NCI-H146 treated with DMSO at 0.1 percent for 48 hours (cell line): Measurements from ENCODE around the gene CYP17A1.
A peak's percentile ranks its signal among the peaks of the same experiment; 100 is the strongest.
"Not testable (repeated sequence)": the region's sequence is repeated elsewhere in the genome, so short reads cannot be mapped to it uniquely, and the experiment has no call there.

Experiments
- DNase-seq: peaks from one replicate; lab custom pipeline; 2025; ENCODE audit not compliant: unreplicated experiment; lab: John Stamatoyannopoulos, UW

CYP17A1 gene

DNA sequence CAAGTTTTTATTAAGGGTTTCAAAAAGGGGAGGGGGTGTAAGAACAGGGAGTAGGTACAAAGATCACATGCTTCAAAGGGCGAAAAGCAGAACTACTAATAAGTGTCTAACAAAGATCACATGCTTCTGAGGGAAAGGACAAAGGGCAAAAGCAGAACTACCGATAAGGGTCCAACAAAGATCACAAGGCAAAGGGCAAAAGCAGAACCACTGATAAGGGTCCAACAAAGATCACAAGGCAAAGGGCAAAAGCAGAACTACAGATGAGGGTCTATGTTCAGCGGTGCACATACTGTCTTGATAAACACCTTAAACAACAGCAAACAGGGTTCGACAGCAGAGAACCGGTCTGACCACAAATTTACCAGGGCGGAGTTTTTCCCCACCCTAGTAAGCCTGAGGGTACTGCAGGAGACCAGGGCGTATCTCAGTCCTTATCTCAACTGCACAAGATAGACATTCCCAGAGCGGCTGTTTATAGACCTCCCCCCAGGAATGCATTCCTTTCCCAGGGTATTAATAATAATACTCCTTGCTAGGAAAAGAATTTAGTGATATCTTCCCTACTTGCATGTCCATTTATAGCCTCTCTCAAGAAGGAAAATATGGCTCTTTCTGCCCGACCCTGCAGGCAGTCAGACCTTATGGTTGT lies 1.2 kb upstream of the CYP17A1 start:
- not testable (repeated sequence) for DNase-seq

DNA sequence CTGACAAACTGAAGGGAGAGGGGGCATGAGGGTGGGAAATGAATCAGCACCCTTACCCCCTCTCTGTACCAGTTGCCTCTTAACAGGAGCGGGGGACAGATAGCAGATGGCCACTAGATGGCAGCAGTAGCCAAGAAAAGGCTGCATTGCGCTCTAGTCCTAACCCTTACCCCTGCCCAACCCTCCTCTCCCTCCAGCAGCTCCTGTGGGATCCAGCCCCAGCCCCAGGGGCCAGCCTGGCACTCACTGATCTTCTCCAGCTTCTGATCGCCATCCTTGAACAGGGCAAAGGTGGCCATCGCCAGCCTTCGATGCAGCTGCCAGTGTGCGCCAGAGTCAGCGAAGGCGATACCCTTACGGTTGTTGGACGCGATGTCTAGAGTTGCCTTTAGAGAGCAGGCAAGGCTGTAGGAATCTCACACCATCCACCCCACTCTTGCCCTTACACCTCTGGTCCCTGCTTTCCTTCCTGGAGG lies 2.2 kb downstream of the CYP17A1 start:
- peak; percentile 41 for DNase-seq

DNA sequence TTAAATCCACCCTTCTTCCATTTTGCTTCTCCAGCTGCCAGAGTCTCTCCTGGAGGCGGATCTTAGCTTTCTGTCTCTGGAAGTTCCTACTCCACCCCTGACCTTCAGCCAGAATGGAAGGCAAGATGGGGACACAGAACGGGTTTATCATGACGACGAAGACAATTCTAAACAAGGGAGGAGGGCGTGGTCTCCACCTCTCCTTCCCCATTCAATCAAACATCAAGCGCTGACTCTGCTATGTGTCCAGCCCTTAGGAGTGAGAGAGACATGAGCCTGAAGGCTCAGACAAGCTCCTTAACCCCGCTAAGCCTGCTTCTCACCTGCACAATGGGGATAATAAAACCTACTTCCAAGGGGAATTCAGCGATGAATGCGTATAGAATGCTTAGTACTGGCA lies 3.1 kb downstream of the CYP17A1 start:
- DNase-seq = no peak

DNA sequence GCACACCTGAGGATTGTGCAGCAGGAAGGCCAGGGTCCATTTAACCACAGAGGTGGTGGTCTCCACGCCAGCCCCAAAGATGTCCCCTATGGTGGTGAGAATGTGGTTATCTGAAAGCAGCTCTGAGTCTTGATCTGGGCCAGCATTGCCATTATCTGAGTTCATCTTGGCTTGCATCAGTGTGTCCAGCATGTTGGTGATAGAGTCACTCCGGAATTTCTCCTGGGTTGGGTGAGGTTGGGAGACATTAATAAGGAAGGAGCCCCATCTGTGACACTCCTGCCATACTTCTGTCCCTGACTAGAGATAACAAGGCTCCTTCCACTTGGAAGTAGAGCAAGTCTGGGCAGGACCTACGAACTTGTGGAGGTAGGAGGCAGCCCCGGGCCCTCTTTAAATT lies 4.2 kb downstream of the CYP17A1 start:
- no peak for DNase-seq

DNA sequence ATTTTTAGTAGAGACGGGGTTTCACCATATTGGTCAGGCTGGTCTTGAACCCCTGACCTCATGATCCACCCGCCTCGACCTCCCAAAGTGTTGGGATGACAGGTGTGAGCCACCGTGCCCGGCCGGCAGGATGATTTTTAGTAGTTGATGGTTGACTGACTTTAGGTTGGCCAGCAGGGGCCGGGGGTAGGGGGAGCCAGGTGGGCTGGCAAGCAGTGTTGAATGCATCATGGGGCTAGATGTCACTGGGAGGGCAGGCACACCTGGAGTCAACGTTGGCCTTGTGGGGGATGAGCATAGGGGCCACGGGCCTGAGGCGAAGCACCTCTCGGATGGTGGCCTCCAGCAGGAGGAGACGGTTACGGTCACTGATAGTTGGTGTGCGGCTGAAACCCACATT lies 5.0 kb downstream of the CYP17A1 start:
- DNase-seq = no peak

DNA sequence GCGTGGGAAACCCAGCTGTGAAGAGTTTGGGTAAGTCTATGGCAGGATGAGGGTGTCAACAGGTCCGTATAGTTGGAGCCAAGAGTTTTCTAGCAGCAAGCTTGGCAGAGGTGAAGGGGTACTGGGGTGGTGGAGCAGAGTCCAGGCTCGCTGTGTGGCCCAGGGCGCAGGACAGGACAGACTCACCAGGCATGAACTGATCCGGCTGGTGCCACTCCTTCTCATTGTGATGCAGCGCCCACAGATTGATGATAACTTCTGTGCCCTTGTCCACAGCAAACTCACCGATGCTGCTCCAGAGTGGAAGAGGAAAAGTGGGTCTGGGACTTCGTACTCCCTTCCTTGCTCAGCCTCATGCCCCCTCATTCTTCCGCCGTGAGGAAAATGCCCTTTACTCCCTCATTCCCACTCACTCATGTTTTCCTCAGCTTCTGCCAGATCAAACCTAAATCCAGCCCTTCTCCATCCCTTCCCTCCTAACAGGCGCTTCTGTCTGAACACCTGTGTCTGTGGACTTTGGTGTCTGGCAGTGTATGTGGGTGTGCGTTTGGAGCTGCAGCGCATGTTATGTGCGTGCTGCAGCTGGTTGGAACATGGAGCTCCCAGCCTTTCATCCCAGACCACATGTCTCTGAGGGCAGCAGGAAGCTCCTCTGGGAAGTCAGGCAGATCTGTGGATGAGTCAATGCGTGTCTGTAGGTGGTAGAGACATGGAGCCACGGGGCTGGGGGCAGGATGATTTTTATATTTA lies 5.7 kb downstream of the CYP17A1 start:
- no peak for DNase-seq

DNA sequence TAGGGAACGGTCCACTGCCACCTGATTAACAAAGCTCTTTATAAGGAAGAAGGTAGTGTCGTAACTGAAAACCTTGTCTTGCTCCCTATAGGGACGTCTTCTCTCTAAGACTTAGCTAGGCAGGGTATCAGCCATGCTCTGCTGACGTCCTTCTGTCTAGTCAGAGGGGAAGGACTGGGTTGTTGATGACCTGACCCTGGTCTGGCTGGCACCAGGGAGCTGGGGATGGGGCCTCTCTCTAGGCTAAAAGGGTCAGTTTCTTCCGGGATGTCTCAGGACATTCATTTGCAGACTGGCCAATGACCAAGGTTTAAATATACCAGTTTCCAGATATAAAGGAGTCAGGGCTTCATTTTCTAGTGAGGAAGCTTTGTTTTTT lies 9.6 kb downstream of the CYP17A1 start:
- no peak for DNase-seq

DNA sequence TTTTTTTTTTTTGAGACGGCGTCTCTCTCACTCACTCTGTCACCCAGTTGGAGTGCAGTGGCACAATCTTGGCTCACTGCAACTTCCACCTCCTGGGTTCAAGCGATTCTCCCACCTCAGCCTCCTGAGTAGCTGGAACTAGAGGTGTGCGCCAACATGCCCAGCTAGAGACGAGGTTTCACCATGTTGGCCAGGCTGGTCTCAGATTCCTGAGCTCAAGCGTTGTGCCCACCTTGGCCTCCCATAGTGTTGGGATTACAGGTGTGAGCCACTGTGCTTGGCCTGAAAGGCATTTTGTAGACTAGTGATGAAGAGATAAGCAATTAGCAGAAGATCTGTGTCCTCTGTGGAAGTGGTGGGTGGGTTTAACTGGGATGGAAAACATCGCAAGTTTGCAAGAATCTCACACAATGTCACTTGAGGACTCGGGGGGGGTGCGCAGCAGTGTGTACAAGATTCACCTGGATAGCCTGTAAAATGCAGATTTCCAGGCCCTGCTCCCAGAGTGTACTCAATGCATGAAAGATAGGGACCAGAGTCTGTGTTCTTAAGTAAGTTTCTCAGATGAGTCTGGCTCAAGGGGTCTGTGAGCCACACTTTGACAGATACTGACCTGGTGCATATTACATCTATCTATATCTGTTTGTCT lies 10.9 kb downstream of the CYP17A1 start:
- no peak for DNase-seq

DNA sequence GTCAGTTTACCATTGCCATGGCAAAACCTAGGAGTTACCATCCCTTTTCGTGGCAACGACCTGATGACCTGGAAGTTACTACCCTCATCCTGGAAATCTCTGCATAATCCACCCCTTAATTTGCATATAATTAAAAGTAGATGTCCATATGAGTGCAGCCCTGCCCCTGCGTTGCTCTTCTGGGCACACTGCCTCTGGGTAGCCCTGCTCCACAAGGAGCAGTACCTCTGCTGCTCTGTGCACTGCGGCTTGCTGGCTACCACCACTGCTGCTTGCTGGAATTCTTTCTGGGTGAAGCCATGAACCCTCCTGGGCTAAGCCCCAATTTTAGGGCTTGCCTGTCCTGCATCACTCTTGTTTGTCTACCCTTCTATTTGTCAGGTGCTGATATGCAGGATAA lies 12.5 kb downstream of the CYP17A1 start:
- DNase-seq = no peak

DNA sequence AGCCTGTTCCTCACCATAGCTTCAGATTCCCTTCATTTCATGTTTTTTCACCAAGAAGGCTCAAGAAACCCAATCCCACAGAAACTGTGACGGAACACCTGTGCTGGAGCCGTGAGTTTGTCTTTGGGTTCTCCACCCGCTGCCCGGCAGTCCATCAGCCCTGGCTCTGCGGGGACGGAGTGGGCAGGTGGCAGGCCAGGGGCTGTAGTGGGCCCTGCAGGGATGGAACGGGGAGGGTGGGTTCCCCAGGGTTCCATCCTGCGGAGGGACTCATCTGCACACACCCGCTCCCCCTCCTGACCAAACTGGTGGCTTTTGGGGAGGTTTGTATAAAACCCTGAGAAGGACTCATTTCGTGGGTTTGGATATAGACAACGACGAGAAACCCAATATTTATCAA lies 15.0 kb downstream of the CYP17A1 start:
- DNase-seq = no peak

DNA sequence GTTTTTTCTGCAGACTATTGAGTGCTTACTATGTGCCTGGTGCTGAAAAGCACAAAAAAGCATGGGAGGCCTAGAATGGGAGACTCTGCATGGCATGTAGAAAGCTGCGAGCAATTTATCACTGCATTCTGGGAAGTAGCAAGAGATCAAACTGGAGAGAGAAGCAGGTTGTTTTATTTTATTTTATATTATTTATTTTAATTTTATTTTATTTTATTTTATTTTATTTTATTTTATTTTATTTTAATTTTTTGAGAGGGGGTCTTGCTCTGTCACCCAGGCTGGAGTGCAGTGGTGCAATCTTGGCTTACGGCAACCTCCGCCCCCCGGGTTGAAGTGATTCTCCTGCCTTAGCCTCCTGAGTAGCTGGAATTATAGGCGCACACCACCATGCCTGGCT lies 17.2 kb downstream of the CYP17A1 start:
- DNase-seq = not testable (repeated sequence)

DNA sequence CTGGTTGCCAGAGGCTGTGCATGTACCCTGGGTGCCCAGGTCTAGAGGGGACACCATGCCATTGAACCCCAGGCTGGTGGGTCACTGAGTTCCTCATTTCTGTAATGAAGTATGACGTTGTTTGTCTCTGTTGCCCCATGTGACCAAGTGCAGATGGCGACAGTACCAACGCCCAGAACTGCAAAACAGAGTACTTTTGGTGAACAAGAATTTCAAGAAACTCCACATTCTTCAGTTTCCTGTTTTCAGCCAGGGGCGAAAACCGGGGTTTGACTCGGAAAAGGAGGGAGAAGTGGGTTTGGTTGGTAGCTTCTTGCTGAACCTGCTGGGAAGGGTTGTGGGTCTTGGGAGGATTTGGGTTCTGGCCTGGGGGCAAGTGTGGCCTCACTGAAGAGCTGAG lies 18.2 kb downstream of the CYP17A1 start:
- no peak for DNase-seq

DNA sequence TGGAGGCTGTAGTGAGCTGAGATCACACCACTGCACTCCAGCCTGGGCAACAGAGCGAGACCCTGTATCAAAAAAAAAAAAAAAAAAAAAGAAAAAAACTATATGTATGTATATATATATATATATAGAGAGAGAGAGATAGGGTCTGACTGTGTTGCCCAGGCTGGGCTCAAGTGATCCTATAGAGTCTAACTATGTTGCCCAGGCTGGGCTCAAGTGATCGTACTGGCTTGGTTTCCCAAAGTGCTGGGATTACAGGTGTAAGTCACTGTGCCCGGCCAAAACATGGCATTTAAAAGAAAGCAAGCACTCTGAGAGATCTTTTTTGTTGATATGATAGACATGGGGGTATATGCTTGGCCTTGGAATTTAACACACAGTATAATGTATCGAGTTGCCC lies 20.0 kb downstream of the CYP17A1 start:
- no peak for DNase-seq

DNA sequence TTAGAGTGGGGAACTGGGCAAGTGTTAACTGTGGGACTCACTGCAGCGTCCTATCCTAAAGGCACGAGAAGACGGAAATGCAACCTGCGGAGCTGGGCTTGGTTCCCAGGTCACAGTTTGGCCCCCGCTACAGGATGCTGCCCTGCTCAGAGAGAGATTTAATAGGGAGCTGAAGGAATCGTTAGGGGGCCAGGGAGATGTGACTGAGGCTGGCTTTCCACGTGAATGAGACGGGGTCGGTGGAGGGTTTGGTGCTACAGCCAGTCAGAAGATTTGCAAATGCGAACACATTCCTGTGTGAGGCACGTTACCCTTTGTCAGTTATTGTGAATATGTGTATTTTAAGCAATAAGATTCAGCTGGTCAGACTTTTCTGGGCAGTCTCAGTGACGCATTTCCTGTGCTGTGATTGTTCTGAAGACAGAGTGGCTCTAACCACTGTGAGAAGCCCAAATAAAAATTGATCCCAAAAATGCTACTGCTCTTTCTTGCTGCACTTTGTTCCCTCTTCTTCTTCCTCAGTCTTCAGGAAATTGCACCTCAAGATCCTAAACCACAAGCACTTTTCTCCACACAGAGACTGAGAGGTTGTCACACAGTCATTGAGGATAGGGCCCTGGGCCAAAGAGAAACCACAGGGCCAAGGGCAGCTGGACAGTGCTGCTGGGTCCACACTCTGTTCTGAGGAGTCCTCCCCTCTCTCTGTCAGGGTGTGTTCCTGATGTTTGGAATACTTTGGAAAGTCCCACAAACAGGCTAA lies 21.2 kb downstream of the CYP17A1 start:
- DNase-seq = no peak

DNA sequence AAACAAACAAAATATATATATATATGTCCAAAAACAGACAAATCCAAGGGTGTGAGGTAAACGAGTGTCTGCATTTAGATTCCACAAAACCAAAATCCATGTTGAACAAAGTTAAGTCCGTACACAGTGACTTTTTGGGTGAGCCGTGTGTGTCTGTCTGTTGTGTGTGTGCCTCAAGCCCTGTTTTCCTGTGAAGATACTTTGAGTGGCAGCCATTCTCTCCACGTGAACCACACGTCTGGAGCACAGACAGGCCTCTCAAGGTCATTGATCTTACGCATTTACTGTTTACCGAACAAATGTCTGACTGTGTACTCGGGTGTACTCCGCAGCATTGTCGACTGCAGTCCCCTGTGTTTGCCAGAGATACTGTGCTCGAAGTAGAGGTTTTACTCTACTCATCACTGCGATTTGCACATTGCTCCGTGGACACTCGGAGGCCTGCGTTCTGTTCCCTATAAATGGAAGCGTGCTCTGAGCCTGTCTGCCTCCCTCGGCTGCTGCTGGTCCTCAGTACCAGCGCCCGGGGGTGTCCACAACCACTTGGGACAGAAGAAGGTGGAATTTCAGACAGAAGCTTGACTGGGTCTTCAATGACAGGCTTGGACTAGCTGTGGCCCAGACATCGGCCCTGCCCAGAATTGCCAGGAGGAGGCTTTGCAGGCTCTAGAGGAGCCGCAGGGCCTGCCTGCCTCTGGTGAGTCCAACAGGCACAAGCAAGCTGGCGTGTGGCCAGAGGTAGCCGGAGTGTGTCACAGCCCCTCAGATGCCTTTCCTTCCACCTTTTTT lies 22.1 kb downstream of the CYP17A1 start:
- no peak for DNase-seq

DNA sequence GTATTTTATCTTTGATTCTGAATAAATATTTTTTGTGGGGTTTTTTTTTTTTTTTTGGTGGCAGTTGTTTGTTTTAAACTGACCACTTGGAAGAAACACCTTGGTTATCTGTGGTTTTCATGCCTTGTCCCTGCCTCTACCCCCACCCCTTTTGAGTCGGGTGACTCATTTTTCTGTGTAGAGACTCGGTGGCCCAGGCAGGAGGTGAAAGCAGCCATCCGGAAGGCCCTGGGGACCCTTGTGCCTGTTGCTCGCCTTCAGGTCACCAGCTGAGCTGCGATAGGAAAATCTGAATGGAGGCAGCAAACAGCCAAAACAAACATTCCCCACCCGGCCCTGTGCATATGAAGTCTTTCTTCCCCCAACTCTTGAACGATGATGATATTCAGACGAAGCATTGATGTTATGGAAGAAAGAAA lies 22.8 kb downstream of the CYP17A1 start:
- DNase-seq = no peak

DNA sequence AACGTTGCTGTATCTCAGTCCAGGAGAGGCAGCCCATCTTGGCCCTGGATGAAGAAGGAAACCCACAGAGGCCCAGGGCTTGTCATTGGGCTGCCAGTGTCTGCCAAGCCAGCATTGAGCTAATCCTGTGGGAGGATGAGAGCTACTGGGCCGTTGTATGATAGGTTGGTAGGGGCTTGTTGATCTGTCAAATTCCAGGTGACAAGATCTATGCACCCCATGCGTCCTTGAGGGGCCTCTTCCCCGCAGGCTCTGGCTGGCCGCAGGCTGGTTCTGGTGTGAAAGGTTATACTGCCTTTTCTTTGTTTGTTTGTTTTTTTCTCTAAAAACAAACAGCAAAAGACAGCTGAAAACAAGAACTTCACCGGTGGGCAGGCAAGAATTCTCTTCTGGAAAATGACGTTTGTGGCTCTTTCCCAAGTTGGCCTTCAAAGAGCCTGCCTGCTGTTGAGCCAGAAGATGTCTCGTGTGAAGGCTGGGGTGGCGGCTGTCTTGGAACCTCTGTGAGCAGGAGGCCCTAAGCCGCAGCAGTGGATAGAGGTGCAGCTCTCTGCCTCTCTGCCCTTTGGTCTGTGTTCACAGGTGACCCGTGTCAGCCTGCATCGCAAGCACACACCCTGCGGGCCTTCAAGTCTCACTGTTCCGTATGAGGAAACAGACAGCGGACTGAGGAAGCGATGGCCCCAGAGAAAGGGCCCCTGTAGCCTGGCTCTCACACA lies 23.3 kb downstream of the CYP17A1 start:
- no peak for DNase-seq

DNA sequence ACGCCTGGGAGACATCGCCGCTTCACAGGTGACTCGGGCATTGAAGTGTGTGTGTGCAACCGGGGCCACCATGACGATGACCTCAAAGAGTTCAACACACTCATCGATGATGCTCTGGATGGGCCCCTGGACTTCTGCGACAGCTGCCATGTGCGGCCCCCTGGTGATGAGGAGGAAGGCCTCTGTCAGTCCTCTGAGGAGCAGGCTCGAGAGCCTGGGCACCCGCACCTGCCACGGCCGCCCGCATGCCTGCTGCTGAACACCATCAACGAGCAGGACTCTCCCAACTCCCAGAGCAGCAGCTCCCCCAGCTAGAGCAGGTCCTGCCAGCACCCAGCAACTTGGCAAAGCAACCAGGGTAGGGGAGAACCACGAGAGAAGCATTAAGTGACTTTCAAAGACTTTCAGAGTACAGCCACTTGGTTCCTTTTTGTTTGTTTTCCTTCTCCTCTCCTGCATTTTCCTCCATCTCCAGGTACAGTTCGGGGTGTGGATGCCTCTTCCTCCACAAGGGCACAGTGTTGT lies 24.1 kb downstream of the CYP17A1 start:
- no peak for DNase-seq

DNA sequence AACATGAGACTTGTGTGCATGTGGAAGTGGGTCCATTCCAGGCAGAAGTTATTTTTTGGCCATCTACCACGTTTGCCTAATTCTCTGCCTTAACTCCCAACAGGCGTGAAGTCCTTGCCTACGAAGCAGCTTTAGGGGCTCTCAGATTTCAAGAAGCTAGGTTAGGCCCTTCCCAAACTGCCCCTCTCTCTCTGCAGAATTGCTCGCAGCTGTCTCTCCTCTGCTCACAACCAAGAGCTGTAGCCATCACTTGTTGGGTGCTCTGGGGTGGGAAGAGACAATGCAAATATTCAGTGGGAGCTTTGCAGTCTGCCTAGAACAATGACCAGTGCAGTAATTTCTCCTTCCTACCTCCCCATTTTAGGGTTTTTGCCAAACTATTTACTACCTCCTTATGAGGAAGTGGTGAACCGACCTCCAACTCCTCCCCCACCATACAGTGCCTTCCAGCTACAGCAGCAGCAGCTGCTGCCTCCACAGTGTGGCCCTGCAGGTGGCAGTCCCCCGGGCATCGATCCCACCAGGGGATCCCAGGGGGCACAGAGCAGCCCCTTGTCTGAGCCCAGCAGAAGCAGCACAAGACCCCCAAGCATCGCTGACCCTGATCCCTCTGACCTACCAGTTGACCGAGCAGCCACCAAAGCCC lies 24.9 kb downstream of the CYP17A1 start:
- no peak for DNase-seq
